Epithelial cell of esophagus (primary cell): ENCODE data around the gene FAM174A.
A peak's percentile ranks its signal among the peaks of the same experiment; 100 is the strongest.

Source experiments
- DNase-seq: peaks from one replicate; pipeline ENCODE4 v3.0.0; 2010; ENCODE audit warnings: low read depth
- H3K4me3 ChIP-seq: 2 replicates; pipeline ENCODE4 v1.5.1; 2011; ENCODE audit warnings: mild to moderate bottlenecking, low read length, control low read depth
- TF ChIP-seq, protein P1 (sequence below): IDR thresholded peaks from 2 replicates; pipeline ENCODE4 v1.5.1; 2011; ENCODE audit warnings: low read depth, mild to moderate bottlenecking, low read length, control low read depth, inconsistent platforms; ENCODE audit not compliant: insufficient read depth; ENCODE audit errors: missing control alignments

The FAM174A gene

GRCh38 chr5:100546001-100546400, 10.8 kb downstream of the FAM174A start:
- DNase-seq, result no peak
- no peak overlapping the region for H3K4me3 ChIP-seq
- TF ChIP-seq, protein P1, sequence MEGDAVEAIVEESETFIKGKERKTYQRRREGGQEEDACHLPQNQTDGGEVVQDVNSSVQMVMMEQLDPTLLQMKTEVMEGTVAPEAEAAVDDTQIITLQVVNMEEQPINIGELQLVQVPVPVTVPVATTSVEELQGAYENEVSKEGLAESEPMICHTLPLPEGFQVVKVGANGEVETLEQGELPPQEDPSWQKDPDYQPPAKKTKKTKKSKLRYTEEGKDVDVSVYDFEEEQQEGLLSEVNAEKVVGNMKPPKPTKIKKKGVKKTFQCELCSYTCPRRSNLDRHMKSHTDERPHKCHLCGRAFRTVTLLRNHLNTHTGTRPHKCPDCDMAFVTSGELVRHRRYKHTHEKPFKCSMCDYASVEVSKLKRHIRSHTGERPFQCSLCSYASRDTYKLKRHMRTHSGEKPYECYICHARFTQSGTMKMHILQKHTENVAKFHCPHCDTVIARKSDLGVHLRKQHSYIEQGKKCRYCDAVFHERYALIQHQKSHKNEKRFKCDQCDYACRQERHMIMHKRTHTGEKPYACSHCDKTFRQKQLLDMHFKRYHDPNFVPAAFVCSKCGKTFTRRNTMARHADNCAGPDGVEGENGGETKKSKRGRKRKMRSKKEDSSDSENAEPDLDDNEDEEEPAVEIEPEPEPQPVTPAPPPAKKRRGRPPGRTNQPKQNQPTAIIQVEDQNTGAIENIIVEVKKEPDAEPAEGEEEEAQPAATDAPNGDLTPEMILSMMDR, result no peak

DNA sequence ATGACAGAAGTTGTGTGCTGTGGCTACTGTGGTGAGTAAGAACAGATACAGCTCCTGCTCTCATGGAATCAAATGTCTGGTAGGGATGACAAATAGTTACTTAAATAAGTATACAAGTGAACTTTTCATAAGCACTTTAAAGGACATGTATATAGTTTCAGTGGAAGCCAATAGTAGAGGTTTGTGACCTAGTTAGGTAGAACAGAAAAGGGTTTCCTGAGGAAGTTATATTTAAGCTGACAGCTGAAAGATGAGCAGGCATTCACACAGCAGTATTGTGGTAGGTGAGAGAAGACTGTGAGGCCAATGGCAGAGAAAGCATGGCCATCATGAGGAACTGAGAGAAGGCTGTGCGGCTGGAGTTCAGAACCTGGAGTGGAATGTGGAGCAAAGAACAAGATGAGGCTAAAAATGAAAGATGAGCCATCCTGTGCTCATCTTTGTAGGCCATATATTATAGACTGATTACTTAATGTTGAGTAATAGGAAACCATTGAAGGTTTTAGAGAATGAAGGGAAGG, 15.4 kb downstream of the FAM174A start:
- TF ChIP-seq, protein P1, result no peak
- peak; percentile 49 for DNase-seq
- no peak overlapping the region for H3K4me3 ChIP-seq

GRCh38 chr5:100551183-100551582, 16.0 kb downstream of the FAM174A start:
- no peak for DNase-seq
- TF ChIP-seq, protein P1, result no peak
- H3K4me3 ChIP-seq, result no peak overlapping the region

- TF ChIP-seq, protein P1, result no peak
- no peak for DNase-seq
- no peak overlapping the region for H3K4me3 ChIP-seq
Observed at GRCh38 chr5:100553209-100553608, 18.0 kb downstream of the FAM174A start.

DNA sequence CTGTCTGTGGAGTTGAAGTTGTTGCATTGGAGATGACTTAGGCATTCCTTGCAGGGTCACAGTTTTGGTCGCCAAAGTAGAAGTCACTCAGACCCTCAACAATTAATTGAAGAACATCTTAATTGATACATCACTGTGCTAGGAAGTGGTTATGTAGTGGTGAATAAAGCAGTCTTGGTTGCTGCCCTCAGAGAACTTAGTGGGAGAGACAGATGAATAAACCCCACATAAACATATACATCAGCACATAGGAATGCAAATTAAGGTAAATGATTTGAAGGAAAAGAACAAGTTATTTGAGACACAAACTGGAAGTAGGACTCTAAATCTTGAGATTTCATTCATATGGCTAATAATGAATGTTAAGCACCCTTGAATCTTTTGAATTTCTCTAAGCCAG, 25.7 kb downstream of the FAM174A start:
- H3K4me3 ChIP-seq, result no peak overlapping the region
- TF ChIP-seq, protein P1, result no peak
- no peak for DNase-seq

- no peak overlapping the region for H3K4me3 ChIP-seq
- TF ChIP-seq, protein P1, result no peak
- no peak for DNase-seq
Observed at GRCh38 chr5:100562821-100563220, 27.6 kb downstream of the FAM174A start.

DNA sequence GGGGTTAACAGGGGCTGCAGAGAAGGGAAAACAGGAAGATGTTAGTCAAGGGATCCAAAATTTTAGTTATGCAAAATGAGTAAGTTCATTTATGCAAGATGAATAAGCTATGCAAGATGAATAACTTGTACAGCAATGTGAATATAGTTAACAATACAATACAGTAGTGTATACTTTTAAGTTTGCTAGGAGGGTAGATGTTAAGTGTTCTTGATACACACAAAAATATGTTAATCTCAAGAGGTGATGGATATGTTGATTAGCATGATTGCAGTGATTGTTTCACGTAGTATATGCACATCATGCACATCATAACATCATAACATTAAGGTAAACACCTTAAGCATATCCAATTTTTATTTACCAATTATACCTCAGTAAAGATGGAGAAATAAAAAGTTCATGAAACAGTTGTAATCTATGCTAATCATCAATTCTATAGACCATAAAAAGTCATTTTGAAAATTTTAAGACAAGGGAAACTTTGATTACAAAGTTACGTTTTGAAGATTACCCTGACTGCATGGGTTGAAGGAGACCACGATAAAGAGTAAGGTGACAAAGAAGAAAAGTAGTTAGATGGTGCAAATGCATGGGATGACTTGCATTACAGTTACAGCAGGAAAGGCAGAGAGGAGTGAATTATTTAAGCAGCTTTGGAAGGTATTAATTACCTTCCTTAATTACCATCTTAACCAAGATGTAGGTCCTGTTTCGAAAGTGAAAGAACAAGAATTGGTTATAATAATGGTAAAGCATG, 31.4 kb downstream of the FAM174A start:
- TF ChIP-seq, protein P1, result no peak
- no peak overlapping the region for H3K4me3 ChIP-seq
- DNase-seq, result no peak
